NCI-H187 (cell line): ENCODE results near the gene CDH13.

ENCODE experiments used
- DNase-seq, 2 experiments: peaks; one replicate each; lab custom pipeline; 2025; lab: John Stamatoyannopoulos, UW

The CDH13 gene

GRCh38 chr16:82626791-82627261, at the start of gene CDH13:
TSS of gene CDH13 (plus strand) at chr16:82626969.
- DNase-seq = no peak

GRCh38 chr16:82580298-82580890, 46.4 kb upstream of the CDH13 start:
- no peak for DNase-seq

GRCh38 chr16:82582975-82583374, 43.8 kb upstream of the CDH13 start:
- no peak for DNase-seq

- no peak for DNase-seq
Observed at GRCh38 chr16:82583422-82583821, 43.3 kb upstream of the CDH13 start.

GRCh38 chr16:82584553-82585152, 42.1 kb upstream of the CDH13 start:
- DNase-seq = peak in 1 of 2 experiments; percentile 12

- DNase-seq = no peak
Observed at GRCh38 chr16:82585675-82586074, 41.1 kb upstream of the CDH13 start.

GRCh38 chr16:82586130-82586529, 40.6 kb upstream of the CDH13 start:
- DNase-seq = no peak

- DNase-seq = no peak
Observed at GRCh38 chr16:82587289-82587688, 39.5 kb upstream of the CDH13 start.

GRCh38 chr16:82589407-82589806, 37.4 kb upstream of the CDH13 start:
- no peak for DNase-seq

- no peak for DNase-seq
Observed at GRCh38 chr16:82594114-82594513, 32.7 kb upstream of the CDH13 start.

- no peak for DNase-seq
Observed at GRCh38 chr16:82598771-82599170, 28.0 kb upstream of the CDH13 start.

GRCh38 chr16:82601989-82602640, 24.7 kb upstream of the CDH13 start:
- DNase-seq = no peak

GRCh38 chr16:82603784-82604411, 22.9 kb upstream of the CDH13 start:
- no peak for DNase-seq

GRCh38 chr16:82605076-82605475, 21.7 kb upstream of the CDH13 start:
- DNase-seq = no peak

GRCh38 chr16:82605863-82606620, 20.7 kb upstream of the CDH13 start:
- no peak for DNase-seq

- DNase-seq = no peak
Observed at GRCh38 chr16:82609140-82609539, 17.6 kb upstream of the CDH13 start.

GRCh38 chr16:82612263-82612662, 14.5 kb upstream of the CDH13 start:
- no peak for DNase-seq

- DNase-seq = no peak
Observed at GRCh38 chr16:82616356-82616755, 10.4 kb upstream of the CDH13 start.

- DNase-seq = no peak
Observed at GRCh38 chr16:82621781-82622180, 5.0 kb upstream of the CDH13 start.

- no peak for DNase-seq
Observed at GRCh38 chr16:82623241-82623640, 3.5 kb upstream of the CDH13 start.

- no peak for DNase-seq
Observed at GRCh38 chr16:82625066-82625968, 1.5 kb upstream of the CDH13 start.
